ENCODE results near the gene TARS3. TPM values are rescaled to one million over a fixed set of nuclear protein-coding genes. Genes with fewer than 3 reads are reported as not detected.
A peak's percentile ranks its signal among the peaks of the same experiment; 100 is the strongest.

TARS3 gene
- total RNA-seq, 1 experiment from 2014 or later, result 14.1 TPM

GRCh38 chr15:101651554-101652097, 72.6 kb downstream of the TARS3 start:
- Histone ChIP-seq H4K8ac (replicated peaks; ENCODE audit: insufficient read length, low read depth, low read length) (no peak overlapping the region), H2AFZ (ENCODE audit: low read length) (peak overlapping the region; percentile 11), H3K23me2 (ENCODE audit: insufficient read length, low read depth, low read length, poor library complexity, severe bottlenecking) (peaks cover 3% of the 10 kb centered on the region), H3K9ac (ENCODE audit: extremely low read depth, insufficient read length, low read length) (peak overlapping the region; percentile 72), H3K9me3 (ENCODE audit: control insufficient read depth, low read depth, low read length) (no peaks in the 10 kb centered on the region), H3K79me2 (ENCODE audit: insufficient read depth, low read length) (peaks cover 3% of the 10 kb centered on the region; the same call in 1 of the 2 replicates), H2BK20ac (ENCODE audit: low read depth, low read length, poor library complexity, severe bottlenecking) (no peak overlapping the region), H3K23ac (ENCODE audit: insufficient read length, low read depth, low read length) (no peak overlapping the region), H3K27me3 (ENCODE audit: insufficient read depth, low read length) (no peaks in the 10 kb centered on the region), H2AK5ac (ENCODE audit: insufficient read length, low read length) (no peak overlapping the region), H3K18ac (ENCODE audit: insufficient read length, low read depth, low read length) (no peak overlapping the region), H3K4me1 (ENCODE audit: insufficient read depth, low read length) (no peaks in the 10 kb centered on the region), H3T11ph (ENCODE audit: low read length) (no peak overlapping the region), H3K4me2 (ENCODE audit: insufficient read depth, insufficient read length, low read length) (peak overlapping the region; percentile 71), H2BK12ac (ENCODE audit: insufficient read length, low read depth, low read length) (no peak overlapping the region), H2BK15ac (ENCODE audit: low read depth, low read length) (no peak overlapping the region), H2BK5ac (ENCODE audit: insufficient read length, low read length) (no peak overlapping the region), H3K79me1 (ENCODE audit: insufficient read depth, low read depth, low read length, poor library complexity, severe bottlenecking) (no peaks in the 10 kb centered on the region), H3K14ac (ENCODE audit: insufficient read depth, low read length) (peak overlapping the region; percentile 58; the same call in 1 of the 2 replicates), H4K91ac (ENCODE audit: insufficient read length, low read depth, low read length) (no peak overlapping the region), H4K5ac (ENCODE audit: insufficient read length, low read depth, low read length) (no peak overlapping the region), H3K56ac (ENCODE audit: insufficient read length, low read depth, low read length) (no peak overlapping the region), H4K20me1 (ENCODE audit: control insufficient read depth, insufficient read depth, insufficient read length) (no peaks in the 10 kb centered on the region), H3K4ac (ENCODE audit: low read depth, low read length) (no peak overlapping the region), H2BK120ac (ENCODE audit: low read depth, low read length, poor library complexity, severe bottlenecking) (no peak overlapping the region), H3K27ac (ENCODE audit: insufficient read length, low read depth, low read length) (no peak overlapping the region)
- DNase-seq, result no peak
- no CpG with 5 or more reads among the region's 32 CpGs for WGBS (ENCODE audit: extremely low coverage, insufficient read length, low lambda C conversion rate)
- Mint-ChIP-seq H3K27ac (peak overlapping the region in 2 of 3 experiments; percentile 40 to 87; a peak in 2 of 7 replicates), H3K9me3 (peaks cover 2 to 7% of the 10 kb centered on the region in 2 experiments; a peak in 3 of 5 replicates), H3K4me1 (peaks cover 7 to 9% of the 10 kb centered on the region in 2 experiments), H3K27me3 (ENCODE audit: low read depth) (no peaks in the 10 kb centered on the region), H3K36me3 (ENCODE audit: insufficient read depth in 1 of 3, low read depth in 3 of 3) (peaks cover 9 to 30% (median 21%) of the 10 kb centered on the region in 3 experiments; a peak in 6 of 7 replicates), H3K4me3 (peak overlapping the region; percentile 91 to 94)
- no peak for TF ChIP-seq CTCF (conservative IDR thresholded peaks at IDR 0.05)
